Keratinocyte (primary cell): ENCODE results near the gene CKAP2.

ENCODE experiments used
- EZH2 ChIP-seq: IDR thresholded peaks from one replicate; pipeline ENCODE4 v1.6.1; 2012; ENCODE audit warnings: inconsistent platforms, mild to moderate bottlenecking, low read length, moderate library complexity
- TF ChIP-seq, protein P1 (sequence below), 3 experiments: IDR thresholded peaks in 1 of 3; conservative IDR thresholded peaks in 1 of 3; optimal IDR thresholded peaks in 1 of 3; 2 replicates in 2 of 3; 3 replicates in 1 of 3; pipeline versions ENCODE3 to v1.5.1; 2011; ENCODE audit warnings: low read length in 3 of 3, mild to moderate bottlenecking in 3 of 3, moderate library complexity in 2 of 3, control low read depth in 1 of 3, inconsistent platforms in 1 of 3; ENCODE audit not compliant: insufficient read depth in 2 of 3; ENCODE audit errors: extremely low read depth in 1 of 3

DNA sequence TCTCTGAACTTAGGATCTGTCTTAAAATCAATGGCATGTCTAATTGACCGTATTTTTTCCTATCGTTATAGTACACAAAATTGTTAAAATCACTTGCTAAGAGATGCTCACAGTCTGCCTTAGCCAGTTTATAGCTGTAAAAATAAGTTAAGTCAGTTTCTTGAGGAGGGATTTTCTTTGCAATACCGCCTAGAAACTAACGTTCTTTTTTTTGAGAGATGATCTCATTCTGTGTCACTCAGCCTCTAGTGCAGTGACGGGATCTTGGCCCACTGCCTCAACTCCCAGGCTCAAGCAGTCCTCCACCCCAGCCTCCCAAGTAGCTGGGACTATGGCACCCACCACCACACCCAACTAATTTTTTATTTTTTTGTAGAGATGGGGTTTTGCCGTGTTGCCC is 4.4 kb downstream of the CKAP2 start:
- TF ChIP-seq, protein P1, sequence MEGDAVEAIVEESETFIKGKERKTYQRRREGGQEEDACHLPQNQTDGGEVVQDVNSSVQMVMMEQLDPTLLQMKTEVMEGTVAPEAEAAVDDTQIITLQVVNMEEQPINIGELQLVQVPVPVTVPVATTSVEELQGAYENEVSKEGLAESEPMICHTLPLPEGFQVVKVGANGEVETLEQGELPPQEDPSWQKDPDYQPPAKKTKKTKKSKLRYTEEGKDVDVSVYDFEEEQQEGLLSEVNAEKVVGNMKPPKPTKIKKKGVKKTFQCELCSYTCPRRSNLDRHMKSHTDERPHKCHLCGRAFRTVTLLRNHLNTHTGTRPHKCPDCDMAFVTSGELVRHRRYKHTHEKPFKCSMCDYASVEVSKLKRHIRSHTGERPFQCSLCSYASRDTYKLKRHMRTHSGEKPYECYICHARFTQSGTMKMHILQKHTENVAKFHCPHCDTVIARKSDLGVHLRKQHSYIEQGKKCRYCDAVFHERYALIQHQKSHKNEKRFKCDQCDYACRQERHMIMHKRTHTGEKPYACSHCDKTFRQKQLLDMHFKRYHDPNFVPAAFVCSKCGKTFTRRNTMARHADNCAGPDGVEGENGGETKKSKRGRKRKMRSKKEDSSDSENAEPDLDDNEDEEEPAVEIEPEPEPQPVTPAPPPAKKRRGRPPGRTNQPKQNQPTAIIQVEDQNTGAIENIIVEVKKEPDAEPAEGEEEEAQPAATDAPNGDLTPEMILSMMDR (optimal IDR thresholded peaks at IDR 0.05 in 1 of 3, IDR thresholded peaks at IDR 0.05 in 1 of 3, conservative IDR thresholded peaks at IDR 0.05 in 1 of 3; ENCODE audit: extremely low read depth in 1 of 3, insufficient read depth in 2 of 3, low read length in 3 of 3): no peak
- no peak for TF ChIP-seq EZH2
